ENCODE results near the gene WNT1. TPM values are rescaled to one million over a fixed set of nuclear protein-coding genes. Genes with fewer than 3 reads are reported as not detected.

WNT1 gene
- total and polyA plus RNA-seq, 9 of the 15 experiments (the other 6 are each of a cell fraction or from before 2014, with no cell fraction given) = not detected

- TF ChIP-seq ZNF318 (IDR thresholded peaks at IDR 0.05; ENCODE audit: borderline replicate concordance in 1 of 2, low read depth in 1 of 2) = no peak
- TF ChIP-seq ZFP91 (CRISPR knock-in tag; IDR thresholded peaks at IDR 0.05) = no peak; the same call in 1 of the 2 replicates
- TF ChIP-seq CGGBP1 (CRISPR knock-in tag; IDR thresholded peaks at IDR 0.05) = no peak
- TF ChIP-seq IRF1 (CRISPR knock-in tag; IDR thresholded peaks at IDR 0.05; ENCODE audit: borderline replicate concordance) = no peak
- TF ChIP-seq ZNF280B (CRISPR knock-in tag; IDR thresholded peaks at IDR 0.05) = no peak
- TF ChIP-seq FOXK2 (conservative IDR thresholded peaks at IDR 0.05 in 1 of 2, IDR thresholded peaks at IDR 0.05 in 1 of 2; ENCODE audit: low read depth in 2 of 2) = no peak
- TF ChIP-seq POLR3A (IDR thresholded peaks at IDR 0.05; ENCODE audit: borderline replicate concordance, extremely low read depth, insufficient read depth, insufficient read length) = no peak
- no peak for TF ChIP-seq KLF1 (tag; IDR thresholded peaks at IDR 0.05)
- peak; percentile 18; the same call in 1 of the 2 replicates for TF ChIP-seq ETV1 (tag; conservative IDR thresholded peaks at IDR 0.05; ENCODE audit: low read depth)
- no peak for TF ChIP-seq ZNF143 (CRISPR knock-in tag; IDR thresholded peaks at IDR 0.05)
- no peak for TF ChIP-seq HDAC6 (IDR thresholded peaks at IDR 0.05; ENCODE audit: low read depth, low read length)
- TF ChIP-seq ZNF551 (CRISPR knock-in tag; IDR thresholded peaks at IDR 0.05) = no peak
- TF ChIP-seq ZNF224 (CRISPR knock-in tag; IDR thresholded peaks at IDR 0.05) = no peak
Measured at GRCh38 chr12:48956279-48957140, 21.6 kb upstream of the WNT1 start (continued).

Data from K562 (cell line).